Skeletal muscle satellite cell (primary cell): ENCODE results near the gene SLAMF9.

Experiments
- H3K27me3 ChIP-seq: 2 replicates; pipeline ENCODE4 v1.7.0; 2013; ENCODE audit warnings: low read length; ENCODE audit not compliant: control insufficient read depth, insufficient read depth
- H3K36me3 ChIP-seq: 2 replicates; pipeline ENCODE4 v1.7.0; 2013; ENCODE audit warnings: mild to moderate bottlenecking, control low read depth, low read length; ENCODE audit not compliant: insufficient read depth
- H3K4me1 ChIP-seq: 2 replicates; pipeline ENCODE4 v1.7.0; 2013; ENCODE audit warnings: low read length; ENCODE audit not compliant: control insufficient read depth, insufficient read depth
- H3K4me2 ChIP-seq: 2 replicates; pipeline ENCODE4 v1.7.0; 2013; ENCODE audit warnings: mild to moderate bottlenecking, low read length
- H3K4me3 ChIP-seq: 2 replicates; pipeline ENCODE4 v1.7.0; 2013; ENCODE audit warnings: low read length
- H3K9ac ChIP-seq: 2 replicates; pipeline ENCODE4 v1.7.0; 2013; ENCODE audit warnings: mild to moderate bottlenecking, low read depth, low read length, moderate library complexity
- H3K9me3 ChIP-seq: replicated peaks from 2 replicates; pipeline ENCODE4 v1.7.0; 2013; ENCODE audit warnings: mild to moderate bottlenecking, control low read depth, low read length

Gene SLAMF9

DNA sequence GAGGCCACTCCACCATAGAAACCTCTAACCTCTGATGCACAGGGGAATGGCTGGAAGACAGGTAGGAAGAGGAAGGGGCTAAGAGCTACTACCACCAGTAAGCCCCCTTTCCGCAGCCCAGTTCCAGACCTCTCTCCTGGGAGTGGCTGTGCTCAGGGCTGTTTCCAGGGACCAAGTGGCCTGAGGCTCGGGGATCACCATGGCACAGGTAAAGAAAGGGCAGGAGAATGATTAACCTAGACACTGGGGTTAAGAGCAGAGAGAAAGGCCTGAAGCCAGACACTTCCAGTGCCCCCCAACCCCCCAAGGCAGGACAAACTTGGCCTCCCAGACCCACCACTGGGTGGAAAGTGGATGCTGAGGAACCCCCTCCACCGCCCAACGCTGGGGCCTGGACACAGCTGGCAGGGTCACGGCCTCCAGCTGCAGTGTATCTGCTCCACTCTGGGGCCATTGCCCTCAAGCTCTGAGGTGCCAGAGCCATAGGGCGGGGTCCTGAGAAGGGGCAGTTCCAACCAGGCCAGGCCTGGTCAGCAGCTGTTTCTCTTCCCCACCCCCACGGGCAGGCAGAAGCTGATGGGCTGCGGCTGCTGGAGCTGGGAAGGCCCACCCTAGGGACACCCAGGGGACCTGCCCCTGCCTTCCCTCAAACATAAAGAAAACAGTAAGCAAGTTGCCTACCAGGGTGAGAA is 31.4 kb downstream of the SLAMF9 start:
- Histone ChIP-seq H3K4me1 (peaks cover 63% of the 10 kb centered on the region), H3K9ac (peak overlapping the region; percentile 100), H3K27me3 (no peaks in the 10 kb centered on the region), H3K4me2 (peak overlapping the region; percentile 95), H3K36me3 (peaks cover 37% of the 10 kb centered on the region), H3K9me3 (no peaks in the 10 kb centered on the region), H3K4me3 (peak overlapping the region; percentile 91)

DNA sequence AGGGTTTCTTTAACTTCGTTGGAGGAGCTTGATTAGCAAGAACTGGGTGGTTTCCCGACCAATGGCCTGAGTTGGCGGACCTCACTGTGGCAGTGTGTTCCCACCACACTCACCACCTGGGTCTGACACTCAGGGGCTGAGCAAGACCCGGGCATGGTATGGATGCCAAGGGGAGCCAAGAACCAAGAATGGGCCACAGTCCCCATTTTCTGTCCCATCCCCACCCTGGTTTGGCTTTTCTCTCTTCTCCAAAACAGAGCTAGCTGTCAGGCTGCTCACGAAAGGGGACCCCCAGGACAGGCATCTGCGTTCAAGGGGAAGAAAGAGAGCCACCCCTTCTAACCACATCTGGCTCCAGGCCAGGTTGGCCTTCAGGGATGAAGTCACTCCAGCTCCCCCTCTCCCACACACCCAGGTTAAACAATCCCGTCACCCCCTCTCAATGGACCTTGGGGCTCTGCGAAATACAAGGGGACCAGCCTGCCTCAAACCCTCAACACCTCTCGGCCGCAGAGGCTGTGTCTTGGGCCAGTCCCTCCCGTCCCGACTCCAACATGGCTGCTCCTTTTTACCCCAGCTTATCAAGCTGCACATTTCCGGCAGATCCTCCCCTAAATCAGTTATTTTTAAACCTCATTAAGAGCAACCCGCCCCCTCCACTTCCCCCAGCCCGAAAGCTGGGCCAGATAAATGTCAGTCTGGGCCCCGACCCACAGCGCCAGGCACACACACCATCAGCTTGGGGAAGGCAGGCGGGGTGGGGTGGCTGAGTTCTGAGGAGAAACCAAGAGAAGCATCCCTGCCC is 32.1 kb downstream of the SLAMF9 start:
- H3K4me1 ChIP-seq, result peaks cover 68% of the 10 kb centered on the region
- H3K36me3 ChIP-seq, result peaks cover 41% of the 10 kb centered on the region
- no peaks in the 10 kb centered on the region for H3K9me3 ChIP-seq
- peak overlapping the region; percentile 100 for H3K9ac ChIP-seq
- H3K27me3 ChIP-seq, result no peaks in the 10 kb centered on the region
- peak overlapping the region; percentile 91 for H3K4me3 ChIP-seq
- H3K4me2 ChIP-seq, result peak overlapping the region; percentile 95

DNA sequence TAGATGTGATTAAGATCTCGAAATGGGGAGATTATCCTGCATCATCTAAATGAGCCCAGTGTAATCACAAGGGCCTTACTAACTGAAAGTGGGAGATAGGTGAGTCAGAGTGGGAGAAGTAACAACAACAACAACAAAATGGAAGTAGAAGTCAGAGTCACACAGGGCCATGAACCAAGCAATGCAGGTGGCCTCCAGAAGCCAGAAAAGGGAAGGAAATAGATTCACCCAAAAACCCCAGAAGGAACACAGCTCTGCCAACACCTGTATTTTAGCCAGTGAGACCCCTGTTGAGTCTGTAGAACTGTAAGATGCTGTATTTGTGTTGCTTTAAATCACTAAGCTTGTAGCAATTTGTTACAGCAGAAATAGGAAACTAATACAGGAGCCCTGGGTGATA is 32.8 kb downstream of the SLAMF9 start:
- no peaks in the 10 kb centered on the region for H3K9me3 ChIP-seq
- no peaks in the 10 kb centered on the region for H3K27me3 ChIP-seq
- peak overlapping the region; percentile 100 for H3K9ac ChIP-seq
- H3K4me3 ChIP-seq, result peak overlapping the region; percentile 91
- H3K4me2 ChIP-seq, result peak overlapping the region; percentile 95
- H3K36me3 ChIP-seq, result peaks cover 47% of the 10 kb centered on the region
- H3K4me1 ChIP-seq, result peaks cover 74% of the 10 kb centered on the region

DNA sequence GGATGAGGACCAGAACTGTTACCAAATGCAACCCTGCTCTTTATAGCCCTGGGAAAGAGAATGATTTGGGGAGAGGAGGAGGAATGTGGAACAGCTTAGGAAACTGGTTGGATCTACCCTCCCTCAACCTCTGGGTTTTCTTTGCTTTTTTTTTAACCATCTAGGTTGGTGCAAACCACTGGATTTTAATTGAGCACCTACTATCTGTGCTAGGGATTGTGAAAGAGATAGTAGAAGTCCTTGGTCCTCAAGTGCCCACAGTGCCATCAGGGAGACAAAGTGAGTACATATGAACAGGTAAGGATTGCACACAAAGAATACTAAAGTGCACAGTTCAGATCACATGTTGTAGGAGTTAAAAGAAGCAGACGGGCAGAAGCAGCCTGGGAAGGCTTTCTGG is 33.4 kb downstream of the SLAMF9 start:
- Histone ChIP-seq H3K9me3 (no peaks in the 10 kb centered on the region), H3K9ac (no peak overlapping the region), H3K4me2 (peak overlapping the region; percentile 95), H3K27me3 (no peaks in the 10 kb centered on the region), H3K36me3 (peaks cover 47% of the 10 kb centered on the region), H3K4me3 (no peak overlapping the region), H3K4me1 (peaks cover 76% of the 10 kb centered on the region)

DNA sequence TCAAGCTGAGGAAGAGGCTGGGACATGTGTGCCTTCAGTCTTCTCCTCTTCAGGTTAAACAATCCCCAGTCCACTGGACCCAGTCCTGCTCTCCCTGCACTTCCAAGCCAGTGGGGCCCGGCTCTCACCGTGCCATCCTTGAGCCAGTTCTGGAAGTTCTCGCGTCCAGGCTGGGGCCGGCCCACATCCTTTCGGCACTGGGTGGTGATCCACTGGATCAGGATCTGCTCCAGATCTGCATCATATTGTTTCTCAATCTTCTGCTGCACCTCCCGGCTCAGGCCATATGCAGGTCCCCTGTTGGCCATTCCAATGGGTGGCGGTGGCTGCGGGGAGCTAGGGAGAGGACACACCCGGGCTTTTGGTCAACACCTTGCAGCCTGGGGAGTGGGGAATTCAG is 33.8 kb downstream of the SLAMF9 start:
- Histone ChIP-seq H3K4me1 (peaks cover 75% of the 10 kb centered on the region), H3K4me2 (peak overlapping the region; percentile 95), H3K4me3 (no peak overlapping the region), H3K9ac (no peak overlapping the region), H3K36me3 (peaks cover 47% of the 10 kb centered on the region), H3K9me3 (no peaks in the 10 kb centered on the region), H3K27me3 (no peaks in the 10 kb centered on the region)

DNA sequence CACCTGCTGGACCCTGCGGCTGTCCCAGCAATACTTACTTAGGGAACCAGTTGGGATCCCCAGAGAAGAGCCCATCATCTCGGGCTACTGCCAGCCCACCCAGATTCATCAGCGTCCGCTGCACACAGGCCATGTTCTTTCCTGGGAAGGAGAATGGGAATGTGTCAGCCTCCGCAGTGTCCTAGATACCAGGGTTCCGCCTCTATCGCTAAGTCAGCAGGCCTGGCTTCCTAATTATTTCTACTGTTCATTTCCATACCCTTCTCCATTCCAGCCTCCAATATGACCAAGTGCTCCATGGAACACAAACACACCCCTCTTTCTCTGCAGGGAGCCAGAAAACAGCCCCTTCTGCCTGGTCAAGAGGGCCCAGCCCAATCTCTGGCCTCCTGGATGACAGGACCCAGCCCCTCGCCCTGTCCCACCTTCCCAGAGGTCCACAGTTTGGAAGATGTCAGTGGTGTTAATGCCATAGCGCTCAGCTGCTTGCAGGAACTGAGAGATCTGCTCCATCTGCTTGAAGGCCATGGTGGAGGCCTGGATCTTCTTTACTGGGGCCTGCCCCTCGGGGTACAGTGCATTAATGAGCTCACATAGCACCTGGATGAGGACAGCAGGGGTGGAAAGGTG is 34.7 kb downstream of the SLAMF9 start:
- H3K27me3 ChIP-seq, result no peaks in the 10 kb centered on the region
- H3K4me1 ChIP-seq, result peaks cover 75% of the 10 kb centered on the region
- peaks cover 47% of the 10 kb centered on the region for H3K36me3 ChIP-seq
- no peaks in the 10 kb centered on the region for H3K9me3 ChIP-seq
- peak overlapping the region; percentile 33 for H3K9ac ChIP-seq
- H3K4me2 ChIP-seq, result peak overlapping the region; percentile 9
- no peak overlapping the region for H3K4me3 ChIP-seq

DNA sequence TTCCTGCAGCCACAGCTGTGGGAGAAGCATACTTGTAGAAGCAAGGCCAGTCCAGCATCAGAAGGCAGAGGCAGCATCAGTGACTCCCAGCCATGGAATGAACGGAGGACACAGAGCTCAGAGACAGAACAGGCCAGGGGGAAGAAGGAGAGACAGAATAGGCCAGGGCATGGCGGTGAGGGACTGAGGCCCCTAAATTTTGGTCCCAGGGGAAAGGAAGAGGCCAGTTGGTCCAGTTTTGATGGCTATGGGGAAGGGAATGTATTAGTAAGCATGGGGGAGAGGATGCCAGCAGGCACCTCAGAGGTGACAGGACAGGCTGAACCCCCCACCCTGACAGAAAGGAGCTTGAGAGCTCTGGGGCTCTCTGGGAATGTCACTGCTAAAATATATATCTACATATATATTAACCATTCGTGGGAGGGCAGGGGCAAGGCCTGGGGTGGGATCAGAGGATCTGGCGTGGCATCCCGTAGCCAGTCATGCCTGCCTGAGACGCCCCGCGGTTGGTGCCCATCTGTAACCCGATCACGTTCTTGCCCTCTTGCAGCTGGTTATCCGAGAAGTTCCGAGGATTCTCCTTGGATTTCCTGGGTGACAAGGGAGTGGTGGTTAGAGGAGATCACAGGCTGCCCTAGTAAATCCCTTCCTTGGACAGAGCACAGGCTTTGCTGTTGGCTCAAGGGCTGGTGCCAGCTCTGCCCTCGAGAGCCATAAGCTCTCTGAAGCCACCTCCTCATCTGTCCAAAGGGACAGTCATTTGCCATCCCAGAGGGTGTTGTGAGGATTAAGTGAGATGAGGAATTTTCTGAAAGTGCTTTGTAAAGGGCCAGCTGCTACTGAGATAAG is 35.5 kb downstream of the SLAMF9 start:
- Histone ChIP-seq H3K9ac (peak overlapping the region; percentile 33), H3K4me2 (peak overlapping the region; percentile 9), H3K27me3 (no peaks in the 10 kb centered on the region), H3K4me1 (peaks cover 75% of the 10 kb centered on the region), H3K9me3 (no peaks in the 10 kb centered on the region), H3K36me3 (peaks cover 47% of the 10 kb centered on the region), H3K4me3 (no peak overlapping the region)

DNA sequence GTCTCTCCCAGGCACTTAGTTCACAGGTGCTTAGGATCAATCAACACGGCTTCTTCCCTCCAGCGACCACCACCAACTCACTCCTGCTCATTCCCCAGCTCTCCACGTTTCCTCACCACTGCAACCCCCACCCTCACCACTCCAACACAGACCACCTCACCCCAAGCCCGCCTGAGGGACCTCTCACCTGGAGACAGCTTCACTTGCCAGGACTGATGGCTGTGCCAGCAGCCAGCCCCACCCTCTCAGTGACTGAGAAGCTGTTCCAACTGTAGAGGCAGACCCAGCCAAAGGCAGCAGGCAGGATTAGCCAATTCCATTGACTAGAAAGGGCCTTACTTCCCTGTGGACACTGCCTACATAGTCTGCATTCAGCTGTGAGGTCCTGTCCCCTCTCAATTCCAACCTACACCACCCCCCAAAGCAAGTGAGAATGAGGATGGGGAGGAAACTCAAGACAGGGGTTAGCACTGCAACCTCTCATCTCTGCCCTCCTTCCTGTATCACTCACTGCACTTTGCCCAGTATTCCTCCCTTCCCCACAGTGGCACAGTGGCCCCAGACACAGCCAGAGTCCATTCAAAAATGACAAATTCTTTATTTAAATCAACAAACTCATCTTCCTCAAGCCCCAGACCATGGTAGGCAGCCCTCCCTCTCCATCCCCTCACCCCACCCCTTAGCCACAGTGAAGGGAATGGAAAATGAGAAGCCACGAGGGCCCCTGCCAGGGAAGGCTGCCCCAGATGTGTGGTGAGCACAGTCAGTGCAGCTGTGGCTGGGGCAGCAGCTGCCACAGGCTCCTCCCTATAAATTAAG is 36.3 kb downstream of the SLAMF9 start:
- no peak overlapping the region for H3K4me2 ChIP-seq
- no peaks in the 10 kb centered on the region for H3K9me3 ChIP-seq
- H3K27me3 ChIP-seq, result no peaks in the 10 kb centered on the region
- no peak overlapping the region for H3K4me3 ChIP-seq
- H3K36me3 ChIP-seq, result peaks cover 47% of the 10 kb centered on the region
- H3K9ac ChIP-seq, result no peak overlapping the region
- peaks cover 71% of the 10 kb centered on the region for H3K4me1 ChIP-seq

DNA sequence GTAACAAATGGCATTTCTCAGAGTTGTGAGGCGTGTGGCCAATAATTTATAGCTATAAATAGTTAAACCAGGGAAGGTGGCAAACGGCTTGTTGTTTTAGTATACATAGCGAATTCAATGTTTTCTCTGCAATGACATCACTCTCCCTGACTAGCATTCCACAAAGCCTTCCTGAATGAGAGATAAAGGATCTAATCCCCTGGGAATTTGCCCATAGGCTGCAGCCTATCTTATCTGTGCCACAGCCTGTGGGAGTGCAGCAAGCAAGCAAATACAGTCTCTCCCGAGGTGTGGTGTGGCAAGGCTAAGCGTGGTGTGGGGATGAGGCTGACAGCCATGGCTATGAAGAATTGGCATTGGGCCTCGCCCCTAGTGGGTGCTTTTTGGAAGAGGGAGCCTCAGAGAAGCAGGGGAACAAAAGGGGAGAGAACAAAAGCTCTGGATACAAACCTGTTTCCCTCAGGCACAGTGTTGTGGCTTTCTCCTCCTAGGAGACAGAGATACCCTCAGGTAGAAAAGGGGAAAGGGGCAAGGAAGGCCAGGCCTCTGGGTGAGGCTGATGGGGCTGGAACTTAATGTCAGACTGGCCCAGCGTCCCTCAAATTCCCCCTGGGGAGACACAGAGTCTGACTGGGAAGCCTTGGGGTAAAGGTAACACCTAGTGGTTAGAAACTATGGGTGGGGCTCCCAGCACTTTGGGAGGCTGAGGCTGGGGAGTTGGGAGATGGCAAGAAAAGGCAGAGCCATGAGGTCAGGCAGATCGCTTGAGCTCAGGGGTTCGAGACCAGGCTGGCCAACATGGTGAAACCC is 37.6 kb downstream of the SLAMF9 start:
- Histone ChIP-seq H3K4me1 (peaks cover 64% of the 10 kb centered on the region), H3K4me2 (no peak overlapping the region), H3K9me3 (no peaks in the 10 kb centered on the region), H3K27me3 (no peaks in the 10 kb centered on the region), H3K4me3 (no peak overlapping the region), H3K9ac (peak overlapping the region; percentile 38), H3K36me3 (peaks cover 47% of the 10 kb centered on the region)
